Activated T-cell treated with anti-CD3 and anti-CD28 coated beads for 1 hour (primary cell): Measurements from ENCODE around the gene WNT3A.

Experiments
- DNase-seq: peaks from one replicate; pipeline ENCODE4 v3.0.0-alpha.2; 2020; ENCODE audit warnings: low read depth

The WNT3A gene

GRCh38 chr1:228048659-228049298 lies 42.0 kb downstream of the WNT3A start:
- DNase-seq = no peak

GRCh38 chr1:228050571-228051231 lies 43.9 kb downstream of the WNT3A start:
- no peak for DNase-seq

GRCh38 chr1:228058172-228058948 lies 51.6 kb downstream of the WNT3A start:
- DNase-seq = no peak

GRCh38 chr1:228058949-228059633 lies 52.3 kb downstream of the WNT3A start:
- no peak for DNase-seq

GRCh38 chr1:228059634-228060457 lies 53.0 kb downstream of the WNT3A start:
- DNase-seq = peak; percentile 43

- no peak for DNase-seq
Measured at GRCh38 chr1:228060458-228061190, 53.8 kb downstream of the WNT3A start.

- DNase-seq = no peak
Measured at GRCh38 chr1:228061411-228062084, 54.8 kb downstream of the WNT3A start.

GRCh38 chr1:228062085-228062791 lies 55.4 kb downstream of the WNT3A start:
- DNase-seq = no peak

GRCh38 chr1:228062812-228063211 lies 56.0 kb downstream of the WNT3A start:
- DNase-seq = no peak

GRCh38 chr1:228063251-228064191 lies 56.7 kb downstream of the WNT3A start:
- DNase-seq = no peak

- no peak for DNase-seq
Measured at GRCh38 chr1:228064296-228064695, 57.5 kb downstream of the WNT3A start.

- DNase-seq = no peak
Measured at GRCh38 chr1:228064741-228065542, 58.1 kb downstream of the WNT3A start.

- no peak for DNase-seq
Measured at GRCh38 chr1:228065543-228066347, 58.9 kb downstream of the WNT3A start.

- no peak for DNase-seq
Measured at GRCh38 chr1:228066416-228066815, 59.6 kb downstream of the WNT3A start.

GRCh38 chr1:228066891-228067654 lies 60.3 kb downstream of the WNT3A start:
- no peak for DNase-seq

- DNase-seq = no peak
Measured at GRCh38 chr1:228068359-228068758, 61.6 kb downstream of the WNT3A start.
